Fibroblast of the aortic adventitia (primary cell): Measurements from ENCODE around the gene TRIM3. TPM values are rescaled to one million over a fixed set of nuclear protein-coding genes. Genes with fewer than 3 reads are reported as not detected.

Source experiments
- DNase-seq: peaks from one replicate; pipeline ENCODE4 v3.0.0-alpha.2; 2010; ENCODE audit warnings: low read depth
- H3K4me3 ChIP-seq: 2 replicates; pipeline ENCODE4 v1.5.1; 2011; ENCODE audit warnings: low read depth, mild to moderate bottlenecking, control low read depth, low read length, moderate library complexity
- CTCF ChIP-seq: IDR thresholded peaks from 2 replicates; pipeline ENCODE4 v1.5.1; 2011; ENCODE audit warnings: mild to moderate bottlenecking, low read length, control low read depth, inconsistent platforms; ENCODE audit not compliant: insufficient read depth
- total RNA-seq: library from RNA; depleted of rRNA; stranded (reverse); fragments of >200 nt; gene quantifications from 2 replicates; pipeline ENCODE4 v1.2.3, GENCODE V29; 2012; ENCODE audit warnings: low replicate concordance

Gene TRIM3
- total RNA-seq, 1 donor = 18.9 TPM

GRCh38 chr11:6472934-6473333, 807 bp downstream of the TRIM3 start:
- no peak for DNase-seq
- TF ChIP-seq CTCF = no peak
- peak overlapping the region; percentile 93 for H3K4me3 ChIP-seq

- TF ChIP-seq CTCF = no peak
- no peak overlapping the region for H3K4me3 ChIP-seq
- DNase-seq = no peak
Observed at GRCh38 chr11:6469599-6469998, 4.1 kb downstream of the TRIM3 start.

- TF ChIP-seq CTCF = no peak
- H3K4me3 ChIP-seq = no peak overlapping the region
- DNase-seq = peak; percentile 81
Observed at GRCh38 chr11:6468712-6469495, 4.8 kb downstream of the TRIM3 start.

GRCh38 chr11:6459099-6459450, 14.7 kb downstream of the TRIM3 start:
- TF ChIP-seq CTCF = no peak
- no peak for DNase-seq
- H3K4me3 ChIP-seq = no peak overlapping the region

- no peak for TF ChIP-seq CTCF
- H3K4me3 ChIP-seq = no peak overlapping the region
- no peak for DNase-seq
Observed at GRCh38 chr11:6458352-6459098, 15.2 kb downstream of the TRIM3 start.

- no peak overlapping the region for H3K4me3 ChIP-seq
- no peak for TF ChIP-seq CTCF
- no peak for DNase-seq
Observed at GRCh38 chr11:6457581-6458320, 16.0 kb downstream of the TRIM3 start.
